ENCODE measurements around the gene NPHP4.

NPHP4 gene

DNA sequence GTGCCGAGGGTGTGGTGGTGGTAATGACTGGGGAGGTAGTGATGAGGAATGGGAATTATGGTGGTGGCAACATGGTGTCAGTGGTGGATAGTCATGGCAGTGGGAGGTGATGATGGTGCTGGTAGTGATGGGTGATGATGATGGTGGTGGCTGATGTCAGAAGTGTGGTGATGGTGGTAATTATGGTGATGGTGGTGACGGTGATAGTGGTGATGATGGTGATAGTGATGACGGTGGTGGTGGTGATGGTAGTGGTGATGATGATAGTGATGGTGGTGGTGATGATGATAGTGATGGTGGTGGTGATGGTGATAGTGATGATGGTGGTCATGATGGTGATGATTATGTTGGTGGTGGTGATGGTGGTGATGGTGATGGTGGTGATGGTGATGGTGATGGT, 162.8 kb downstream of the NPHP4 start:
- DNase-seq (ENCODE audit: low read depth) = no peak

DNA sequence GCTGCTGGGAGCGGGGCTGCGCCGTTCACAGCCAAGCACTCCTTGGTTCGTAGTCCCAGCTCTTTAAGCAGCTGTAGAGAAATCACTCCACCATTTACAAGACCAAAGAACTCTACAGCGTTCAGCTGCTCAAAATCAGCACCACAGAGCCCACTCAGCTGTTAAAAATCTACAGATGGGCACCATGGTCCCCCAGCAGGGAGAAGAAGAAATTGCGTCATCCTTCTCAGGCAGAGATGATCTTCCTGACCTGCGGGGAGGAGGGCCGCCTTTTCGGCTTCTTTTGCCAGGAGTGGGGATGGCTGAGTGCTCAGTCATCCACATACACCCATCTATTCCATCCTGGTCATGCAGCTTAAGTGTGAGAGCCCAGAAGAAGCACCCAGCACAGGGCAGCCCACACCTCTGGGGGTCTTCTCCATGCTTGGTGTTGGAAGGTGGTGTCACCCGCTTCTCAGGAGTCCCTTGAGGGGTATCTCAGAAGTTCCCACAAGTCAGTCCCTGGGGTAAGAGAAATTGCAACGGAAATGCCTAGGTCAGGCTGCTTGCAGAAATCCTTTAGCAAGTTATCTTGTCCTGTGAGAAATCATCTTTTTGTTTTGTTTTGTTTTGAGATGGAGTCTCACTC, 163.8 kb downstream of the NPHP4 start:
- DNase-seq (ENCODE audit: low read depth) = no peak

DNA sequence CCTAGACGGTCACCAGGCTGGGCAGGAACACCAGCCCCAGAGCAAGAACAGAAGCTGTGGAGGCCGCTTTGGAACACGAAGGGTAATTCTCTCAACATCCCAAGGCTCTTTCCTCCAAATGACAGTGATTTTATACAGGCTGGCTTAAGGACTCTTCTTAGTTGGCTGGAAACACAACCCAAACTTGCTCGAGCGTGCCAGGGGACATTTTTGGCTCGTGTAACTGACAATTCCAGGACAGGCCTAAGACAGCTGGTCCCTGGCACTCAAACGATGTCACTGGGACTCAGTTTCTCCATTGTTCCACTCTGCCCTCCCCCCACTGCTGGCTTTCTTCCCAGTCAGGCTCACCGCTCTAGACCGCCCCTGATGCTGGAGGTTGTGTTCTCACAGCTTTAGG, 164.7 kb downstream of the NPHP4 start:
- DNase-seq (ENCODE audit: low read depth) = no peak

DNA sequence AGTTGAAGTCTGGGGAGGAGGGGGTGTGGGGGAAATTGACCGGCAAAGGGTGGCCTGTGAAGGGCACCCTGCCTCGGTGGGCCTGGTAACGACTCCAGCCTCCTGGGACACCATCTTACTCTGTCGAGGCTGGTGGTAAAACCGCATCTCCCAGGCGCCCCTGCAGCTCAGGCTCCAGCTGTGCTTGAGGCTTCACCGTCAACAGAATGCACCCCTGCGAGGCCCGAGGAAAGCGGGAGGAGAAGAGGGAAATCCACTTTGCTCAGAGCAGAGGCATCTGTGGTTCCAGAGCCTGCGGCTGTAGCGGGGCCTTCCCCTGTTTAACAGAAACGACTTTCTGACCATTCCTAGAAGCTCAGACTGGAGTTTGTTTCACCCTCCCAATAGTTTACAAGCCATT, 165.6 kb downstream of the NPHP4 start:
- no peak for DNase-seq (ENCODE audit: low read depth)

DNA sequence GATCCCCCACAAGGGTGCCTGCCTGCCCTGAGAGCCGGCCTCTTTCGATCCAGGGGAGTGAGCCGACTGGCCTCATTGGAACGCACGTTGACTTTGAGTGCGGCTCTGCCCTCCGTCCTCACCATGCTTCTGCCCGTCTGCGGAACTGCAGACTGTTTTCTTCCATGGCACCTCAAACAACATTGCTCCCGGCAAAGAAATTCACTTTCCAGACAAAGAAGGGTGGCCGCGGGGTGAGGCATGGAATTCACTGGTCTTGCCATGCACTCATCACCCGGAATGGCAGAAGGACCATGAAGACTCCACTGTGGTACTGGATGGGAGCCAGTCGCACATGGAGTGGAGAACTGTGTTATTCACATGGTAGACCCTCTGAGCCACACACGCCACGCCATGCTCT, 169.5 kb downstream of the NPHP4 start:
- no peak for DNase-seq (ENCODE audit: low read depth)

DNA sequence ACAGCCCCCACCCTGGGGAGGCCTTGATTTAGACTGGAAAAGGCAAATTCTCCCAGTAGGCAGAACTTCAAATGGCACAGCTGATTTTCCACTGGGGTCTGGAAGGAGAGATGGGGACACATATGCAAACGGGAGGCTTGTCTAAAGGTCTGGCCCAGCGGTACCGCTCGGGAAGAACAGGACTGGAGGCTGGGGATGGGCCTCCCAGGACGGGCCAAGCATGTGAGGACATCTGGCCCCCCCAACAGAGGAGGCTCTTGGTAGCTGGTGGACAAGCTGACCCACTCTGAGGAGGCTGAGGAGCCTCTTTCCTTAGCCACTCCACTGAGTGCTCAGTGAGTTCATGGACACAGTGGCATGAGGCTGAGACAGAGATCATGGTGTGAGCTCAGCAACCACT, 170.0 kb downstream of the NPHP4 start:
- DNase-seq (ENCODE audit: low read depth) = no peak

DNA sequence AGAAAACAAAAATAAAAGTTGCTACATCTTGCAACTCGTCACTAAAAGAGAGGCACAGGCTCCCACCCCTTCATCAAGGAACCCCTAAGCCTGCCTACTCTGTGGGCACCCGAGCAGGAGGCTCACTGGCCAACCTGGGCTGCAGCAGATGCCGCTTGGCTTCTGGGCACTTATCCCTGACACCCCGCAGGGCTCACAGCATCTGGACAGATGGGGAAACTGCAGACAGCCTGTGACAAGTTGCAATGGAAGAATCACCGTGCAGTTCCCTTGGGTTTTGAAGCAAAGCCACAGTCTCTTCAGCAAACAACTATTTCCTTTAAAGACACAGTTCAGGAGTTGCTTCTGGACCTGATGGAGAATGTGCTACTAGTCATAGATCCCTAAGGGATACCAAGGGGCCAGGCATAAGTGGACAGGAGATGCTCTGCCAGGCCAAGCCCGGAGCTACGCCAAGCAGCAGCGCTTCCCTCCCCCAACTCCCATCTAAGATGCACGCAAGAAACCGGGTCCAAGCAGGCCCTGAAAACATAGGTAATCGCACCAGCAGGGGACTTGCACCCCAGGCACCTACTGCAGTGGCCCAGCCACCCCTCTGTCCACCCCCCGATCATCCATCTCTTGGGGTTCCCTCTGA, 170.6 kb downstream of the NPHP4 start:
- no peak for DNase-seq (ENCODE audit: low read depth)

DNA sequence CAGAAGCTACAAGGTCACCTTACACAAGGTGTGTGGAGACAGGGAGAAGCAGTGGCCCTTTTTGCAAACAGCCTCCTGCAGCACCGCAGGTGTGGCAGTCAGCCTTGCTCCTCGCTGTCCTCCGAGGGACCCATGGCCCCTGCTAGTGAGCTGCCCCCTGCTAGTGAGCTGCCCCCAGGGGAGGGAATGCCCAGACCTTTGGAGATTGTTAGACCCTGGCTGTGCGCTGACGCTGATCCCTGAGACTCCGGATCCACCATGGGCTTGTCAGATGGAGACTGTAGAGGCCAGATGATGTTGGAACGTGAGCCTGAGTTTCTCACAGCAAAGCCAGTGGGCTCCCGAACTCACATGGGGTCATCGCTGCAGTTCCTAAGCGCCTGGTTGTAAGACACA, 172.2 kb downstream of the NPHP4 start:
- DNase-seq (ENCODE audit: low read depth) = no peak

DNA sequence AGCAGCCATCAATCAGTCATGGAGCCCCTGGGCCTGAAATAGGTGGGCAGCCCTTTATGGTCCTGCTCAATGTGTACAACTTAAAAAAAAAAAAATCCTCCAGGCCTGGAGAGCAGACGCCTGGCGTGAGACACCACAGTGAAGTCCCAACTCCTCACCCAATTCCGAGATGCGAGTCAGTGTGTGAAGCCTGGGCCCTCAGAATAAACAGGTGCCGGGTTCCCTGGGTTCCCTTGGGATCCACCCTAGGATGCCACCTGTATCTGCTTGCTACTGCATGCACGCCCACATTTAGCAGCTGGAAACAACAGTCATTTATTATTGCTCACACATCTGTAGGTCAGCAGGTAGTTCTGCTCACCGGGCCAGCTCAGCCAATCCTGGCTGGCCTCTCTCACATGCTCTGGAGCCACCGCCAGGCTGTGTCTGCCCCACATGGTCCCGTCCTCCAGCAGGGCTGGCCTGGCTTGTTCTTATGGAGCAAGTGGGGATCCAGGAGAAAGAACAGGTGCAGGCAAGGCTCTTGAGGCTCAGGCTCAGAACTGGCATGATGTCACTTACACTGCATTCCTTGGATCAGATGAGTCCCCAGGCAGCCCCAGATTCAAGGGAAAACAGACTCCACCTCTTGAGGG, 172.7 kb downstream of the NPHP4 start:
- no peak for DNase-seq (ENCODE audit: low read depth)

DNA sequence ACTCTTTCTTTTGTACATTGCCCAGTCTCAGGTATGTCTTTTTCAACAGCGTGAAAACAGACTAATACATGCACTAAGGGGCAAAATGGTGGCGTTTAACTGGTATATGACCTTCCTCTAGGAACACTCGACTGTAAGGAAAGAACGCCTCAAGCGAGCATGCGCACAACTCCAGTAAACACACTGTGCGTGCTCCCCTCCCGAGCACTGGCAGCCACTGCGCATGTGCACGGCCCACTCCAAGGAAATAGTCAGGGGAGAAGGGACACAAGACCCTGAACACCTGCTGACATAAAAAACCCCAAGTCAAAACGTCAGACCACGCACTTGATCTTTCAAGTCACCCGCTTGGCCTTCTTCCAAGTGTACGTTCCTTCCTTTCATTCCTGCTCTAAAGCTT, 173.5 kb downstream of the NPHP4 start:
- no peak for DNase-seq (ENCODE audit: low read depth)

DNA sequence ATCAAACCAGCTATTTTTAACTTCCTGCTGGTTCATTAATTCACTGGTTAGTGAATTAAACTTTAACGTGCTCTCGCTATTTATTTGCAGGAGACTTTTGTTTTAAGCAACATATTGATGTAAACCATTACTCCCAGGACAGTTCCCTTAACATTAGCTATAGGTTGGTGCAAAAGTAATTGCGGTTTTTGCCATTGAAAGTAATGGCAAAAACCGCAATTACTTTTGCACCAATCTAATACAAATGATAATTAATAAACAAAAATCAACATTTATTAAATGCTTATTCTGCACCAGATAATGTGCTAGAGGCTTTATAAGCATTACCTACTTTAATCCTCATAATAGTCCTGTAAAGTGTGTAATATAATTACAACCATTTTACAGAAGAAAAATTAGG, 176.5 kb downstream of the NPHP4 start:
- no peak for DNase-seq (ENCODE audit: low read depth)

DNA sequence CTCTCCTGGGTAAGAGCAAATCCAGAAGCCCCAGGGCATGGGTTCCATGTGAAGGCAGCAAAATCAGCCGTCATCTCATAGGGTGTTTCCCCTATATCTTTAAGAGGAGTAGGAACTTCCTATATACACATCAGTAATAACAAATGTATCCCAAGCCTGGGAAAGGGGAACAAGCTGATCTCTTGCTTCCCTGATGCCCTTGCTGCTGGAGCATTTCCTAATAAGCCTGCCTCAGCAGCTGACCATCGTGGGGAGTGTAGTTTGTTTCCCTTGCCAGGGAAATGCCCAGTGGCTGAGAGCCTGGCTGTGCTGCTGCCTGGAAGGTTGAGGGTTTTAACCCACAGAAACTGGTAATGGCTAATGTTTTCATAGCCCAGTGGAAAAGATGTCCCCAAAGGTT, 177.0 kb downstream of the NPHP4 start:
- no peak for DNase-seq (ENCODE audit: low read depth)

DNA sequence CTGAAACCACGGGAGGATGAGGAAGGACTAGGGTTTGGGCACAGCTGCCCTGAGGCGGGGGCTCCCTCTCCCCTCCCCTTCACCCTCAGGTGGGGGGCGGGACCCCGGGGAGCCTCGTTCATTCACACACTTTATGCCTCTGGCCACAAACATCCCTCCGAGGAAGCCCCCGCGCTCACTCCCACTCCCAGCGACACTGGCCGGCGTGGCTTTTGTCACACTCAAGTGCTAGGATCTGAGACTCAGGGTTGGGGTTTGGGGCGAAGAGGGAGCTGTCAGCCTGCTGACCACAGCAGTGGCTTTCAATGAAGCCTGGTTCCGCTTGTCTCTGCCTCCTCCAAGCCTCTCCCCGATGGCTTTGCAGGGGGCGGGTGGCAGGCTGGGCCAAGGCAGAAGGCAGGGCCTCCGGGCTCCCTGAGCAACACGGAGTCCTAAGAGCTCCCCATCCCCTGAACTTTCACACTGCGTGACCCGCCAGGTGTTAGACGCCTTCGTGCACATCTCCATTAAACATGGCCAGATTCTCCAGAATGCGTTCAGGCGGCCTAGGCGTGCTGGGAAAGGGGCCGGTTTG, 178.1 kb downstream of the NPHP4 start:
- no peak for DNase-seq (ENCODE audit: low read depth)

DNA sequence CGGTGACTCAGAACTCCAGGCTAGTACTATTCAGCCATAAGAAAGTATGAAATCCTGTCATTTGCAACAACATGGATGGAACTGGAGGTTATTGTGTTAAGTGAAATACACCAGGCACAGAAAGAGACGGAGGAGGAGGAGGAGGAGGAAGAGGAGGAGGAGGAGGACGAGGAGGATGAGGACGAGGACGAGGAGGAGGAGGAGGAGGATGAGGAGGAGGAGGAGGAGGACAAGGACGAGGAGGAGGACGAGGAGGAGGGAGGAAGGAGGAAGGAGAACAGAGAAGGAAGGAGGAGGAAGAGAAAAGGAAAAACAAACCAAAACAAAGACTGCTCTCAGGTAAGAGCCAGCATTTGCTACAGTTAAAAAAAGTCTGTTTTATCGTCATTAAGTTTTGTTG, 178.7 kb downstream of the NPHP4 start:
- no peak for DNase-seq (ENCODE audit: low read depth)
